Fibroblast of skin of scalp (primary cell): ENCODE data around the gene PTPRN2.
"Not testable (repeated sequence)": the region's sequence is repeated elsewhere in the genome, so short reads cannot be mapped to it uniquely, and the experiment has no call there.

Experiments used
- DNase-seq: peaks from one replicate; pipeline ENCODE4 v3.0.0-alpha.2; 2013

PTPRN2 gene

DNA sequence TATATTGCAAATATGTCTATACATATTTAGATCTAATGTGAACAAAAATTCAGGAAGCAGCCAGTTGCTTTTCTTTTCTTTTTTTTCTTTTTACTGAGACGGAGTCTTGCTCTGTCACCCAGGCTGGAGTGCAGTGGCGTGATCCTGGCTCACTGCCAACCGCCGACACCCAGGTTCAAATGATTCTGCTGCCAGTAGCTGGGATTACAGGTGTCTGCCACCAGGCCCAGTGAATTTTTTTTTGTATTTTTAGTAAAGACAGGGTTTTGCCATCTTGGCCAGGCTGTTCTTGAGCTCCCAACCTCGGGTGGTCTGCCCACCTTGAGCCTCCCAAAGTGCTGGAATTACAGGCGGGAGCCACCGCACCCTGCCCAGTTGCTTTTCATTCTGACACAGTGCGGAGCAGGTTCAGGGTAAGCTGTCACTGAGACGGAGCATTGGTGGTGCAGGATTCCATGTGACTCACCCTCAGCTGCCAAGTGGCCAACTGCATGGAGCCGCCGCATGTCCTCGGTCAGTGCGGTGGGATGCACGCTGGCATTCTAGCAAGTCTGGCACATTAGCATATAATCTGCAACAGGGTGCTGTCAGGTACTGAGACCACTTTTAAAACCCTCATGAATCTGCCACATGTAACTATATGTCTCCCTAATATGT lies 888.1 kb downstream of the PTPRN2 start:
- no peak for DNase-seq

DNA sequence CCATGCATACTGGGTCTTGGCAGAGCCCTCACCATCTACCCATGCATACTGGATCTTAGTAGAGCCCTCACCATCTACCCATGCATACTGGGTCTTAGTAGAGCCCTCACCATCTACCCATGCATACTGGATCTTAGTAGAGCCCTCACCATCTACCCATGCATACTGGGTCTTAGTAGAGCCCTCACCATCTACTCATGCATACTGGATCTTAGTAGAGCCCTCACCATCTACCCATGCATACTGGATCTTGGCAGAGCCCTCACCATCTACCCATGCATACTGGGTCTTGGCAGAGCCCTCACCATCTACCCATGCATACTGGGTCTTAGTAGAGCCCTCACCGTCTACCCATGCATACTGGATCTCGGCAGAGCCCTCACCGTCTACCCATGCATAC lies 890.3 kb downstream of the PTPRN2 start:
- DNase-seq, result not testable (repeated sequence)

DNA sequence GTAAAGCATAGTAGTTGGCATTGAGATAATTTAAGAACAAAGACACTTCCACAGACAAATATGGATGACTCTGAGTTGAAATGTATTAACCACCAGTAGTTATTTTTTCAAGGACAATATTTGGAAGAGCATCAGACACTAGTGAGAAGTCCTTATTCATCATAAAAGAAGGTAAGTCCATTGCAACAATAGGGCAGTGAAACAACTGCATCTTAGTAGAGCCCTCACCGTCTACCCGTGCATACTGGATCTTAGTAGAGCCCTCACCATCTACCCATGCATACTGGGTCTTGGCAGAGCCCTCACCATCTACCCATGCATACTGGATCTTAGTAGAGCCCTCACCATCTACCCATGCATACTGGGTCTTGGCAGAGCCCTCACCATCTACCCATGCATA lies 892.0 kb downstream of the PTPRN2 start:
- not testable (repeated sequence) for DNase-seq

DNA sequence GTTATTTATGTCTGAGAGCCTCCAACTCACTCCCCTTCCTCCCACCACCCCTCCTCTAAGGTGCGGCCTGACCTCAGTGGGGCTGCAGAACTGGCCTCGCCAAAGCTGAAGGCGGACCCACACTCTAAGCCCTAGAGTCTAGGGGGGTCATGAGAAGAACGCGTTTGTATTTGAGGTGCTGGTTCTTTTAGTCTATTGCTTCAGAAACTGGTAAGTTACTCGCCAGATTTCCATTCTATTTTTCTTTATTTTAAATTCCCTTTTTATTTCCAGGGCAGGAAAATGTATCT lies 893.3 kb downstream of the PTPRN2 start:
- no peak for DNase-seq

DNA sequence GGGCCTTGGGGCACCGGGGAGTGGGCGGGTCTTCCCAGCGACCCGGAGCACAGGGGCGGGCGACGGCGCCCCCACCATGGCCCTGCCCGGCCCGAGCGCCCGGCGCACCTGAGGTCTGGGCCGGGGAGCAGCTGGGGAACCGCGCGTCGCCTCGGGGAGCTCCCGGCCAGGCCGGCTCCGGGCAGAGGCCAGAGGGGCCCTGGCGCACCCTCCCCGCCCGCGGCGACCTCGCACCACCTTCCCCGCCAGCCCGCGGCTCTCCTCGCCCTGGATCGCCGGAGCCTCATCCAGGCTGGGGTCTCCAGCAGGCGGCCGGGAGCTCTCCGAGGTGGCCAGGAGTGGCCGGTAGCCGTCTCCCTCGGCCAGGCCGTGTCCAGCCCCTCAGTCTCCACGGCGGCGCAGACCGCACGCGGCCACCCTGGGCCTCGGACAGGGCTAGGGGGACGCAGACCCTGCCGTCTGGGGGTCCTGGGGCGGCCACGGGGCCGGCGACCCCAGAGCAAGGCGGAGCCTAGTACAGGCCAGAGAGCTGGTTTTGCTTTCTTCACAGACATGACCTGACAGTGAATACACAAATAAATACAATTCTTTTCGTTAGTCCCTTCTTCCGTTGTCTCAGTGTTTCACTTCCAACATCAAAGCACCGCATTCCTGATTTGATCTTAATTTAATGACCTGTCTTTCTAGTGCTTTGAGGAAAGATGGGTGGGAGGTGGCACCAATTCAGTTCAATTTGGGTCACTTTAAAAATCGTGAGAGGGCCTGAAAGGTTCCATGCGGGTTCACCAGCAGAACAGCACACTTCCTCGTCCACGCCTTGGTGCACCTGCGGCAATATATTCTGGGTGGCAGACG lies 893.9 kb downstream of the PTPRN2 start:
- no peak for DNase-seq

DNA sequence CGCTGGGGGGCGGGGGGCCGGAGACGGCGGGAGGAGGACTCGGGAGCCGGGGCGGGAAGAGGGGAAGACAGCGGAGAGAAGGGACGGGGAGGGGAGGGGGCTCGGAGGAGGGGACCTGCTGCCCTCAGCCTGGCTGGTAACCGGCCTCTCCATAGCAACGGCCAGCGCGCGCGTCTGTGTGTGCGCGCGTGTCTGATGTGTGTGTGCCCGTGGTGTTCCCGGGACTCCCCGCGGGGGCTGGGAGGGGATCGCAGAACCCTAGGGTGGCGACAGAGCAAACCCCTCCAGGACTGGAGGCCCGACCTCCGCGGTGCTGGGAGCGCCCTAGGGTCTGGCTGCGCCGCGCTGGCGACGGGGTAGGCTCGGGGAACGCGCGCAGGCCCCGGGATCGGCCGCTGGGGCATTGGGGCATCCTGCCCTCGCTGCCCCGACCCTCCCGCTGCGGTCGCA lies 894.5 kb downstream of the PTPRN2 start:
- no peak for DNase-seq

DNA sequence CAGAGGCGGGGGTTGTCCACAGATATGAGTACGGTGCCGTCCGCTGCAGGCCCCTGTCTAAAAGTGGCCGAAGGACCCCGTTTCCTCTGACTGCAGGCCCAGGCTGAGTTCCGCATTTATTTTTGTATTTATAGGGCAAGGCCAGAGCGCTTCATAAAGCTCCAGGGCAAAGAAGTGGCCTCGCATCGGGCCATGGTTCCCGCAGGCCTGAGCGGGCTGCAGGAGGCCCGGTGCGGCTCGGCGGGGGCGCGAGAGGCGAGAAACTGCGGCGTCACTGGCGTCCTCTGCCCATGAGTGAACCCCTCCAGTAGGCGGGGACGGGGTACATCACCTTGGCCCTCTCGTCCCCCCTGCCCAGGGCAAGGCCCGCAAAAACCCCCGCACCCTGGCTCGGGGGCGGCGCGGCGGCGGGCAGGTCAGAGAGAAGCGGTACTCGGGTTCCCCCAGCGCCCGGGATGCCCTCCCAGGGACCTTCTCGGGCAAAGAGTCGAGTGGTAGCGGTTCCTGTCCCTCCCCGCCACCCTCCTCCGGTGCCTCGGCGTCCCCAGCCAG lies 895.1 kb downstream of the PTPRN2 start:
- no peak for DNase-seq

DNA sequence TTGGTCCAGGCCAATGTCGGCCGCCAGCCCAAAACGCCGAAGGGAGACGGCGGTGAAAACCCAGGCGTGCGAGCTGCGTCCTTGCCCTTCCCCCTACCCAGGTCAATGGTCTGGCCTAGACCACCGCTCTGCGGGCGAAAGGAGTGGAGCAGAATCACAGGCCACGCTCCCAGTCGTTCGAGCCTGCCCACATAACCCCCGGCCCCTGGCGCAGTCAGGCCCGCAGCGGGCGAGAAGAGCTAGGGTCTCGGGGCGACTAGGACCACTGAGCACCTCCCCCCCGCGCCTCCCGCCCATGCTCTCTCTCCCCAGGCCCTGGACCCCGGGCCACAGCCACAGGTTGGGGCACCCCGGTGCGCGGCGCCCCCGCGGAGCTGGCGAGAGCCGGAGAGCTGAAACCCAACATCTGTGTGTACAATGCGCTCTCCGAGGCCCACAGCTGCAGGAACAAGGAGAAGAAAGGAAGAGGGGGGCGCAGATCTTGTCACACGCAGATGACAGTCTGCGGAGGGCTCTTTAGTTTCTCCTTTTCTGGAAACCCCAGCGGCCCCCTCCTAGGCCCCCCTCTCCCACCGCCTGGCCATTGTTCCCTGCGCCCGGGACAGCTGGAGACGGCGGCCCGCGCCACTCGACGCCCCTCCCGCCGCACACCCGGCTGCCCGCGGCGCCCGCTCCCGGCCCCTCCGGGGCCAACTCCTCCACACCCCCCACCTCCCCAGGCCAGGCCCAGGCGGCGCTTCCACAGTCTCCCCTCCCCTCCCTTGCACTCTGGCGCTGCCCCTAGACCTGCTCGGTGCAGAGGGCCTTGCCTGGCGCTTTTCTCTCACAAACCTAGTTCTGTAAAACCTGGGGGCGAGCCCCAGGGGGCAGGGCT lies 895.8 kb downstream of the PTPRN2 start:
- DNase-seq, result no peak

DNA sequence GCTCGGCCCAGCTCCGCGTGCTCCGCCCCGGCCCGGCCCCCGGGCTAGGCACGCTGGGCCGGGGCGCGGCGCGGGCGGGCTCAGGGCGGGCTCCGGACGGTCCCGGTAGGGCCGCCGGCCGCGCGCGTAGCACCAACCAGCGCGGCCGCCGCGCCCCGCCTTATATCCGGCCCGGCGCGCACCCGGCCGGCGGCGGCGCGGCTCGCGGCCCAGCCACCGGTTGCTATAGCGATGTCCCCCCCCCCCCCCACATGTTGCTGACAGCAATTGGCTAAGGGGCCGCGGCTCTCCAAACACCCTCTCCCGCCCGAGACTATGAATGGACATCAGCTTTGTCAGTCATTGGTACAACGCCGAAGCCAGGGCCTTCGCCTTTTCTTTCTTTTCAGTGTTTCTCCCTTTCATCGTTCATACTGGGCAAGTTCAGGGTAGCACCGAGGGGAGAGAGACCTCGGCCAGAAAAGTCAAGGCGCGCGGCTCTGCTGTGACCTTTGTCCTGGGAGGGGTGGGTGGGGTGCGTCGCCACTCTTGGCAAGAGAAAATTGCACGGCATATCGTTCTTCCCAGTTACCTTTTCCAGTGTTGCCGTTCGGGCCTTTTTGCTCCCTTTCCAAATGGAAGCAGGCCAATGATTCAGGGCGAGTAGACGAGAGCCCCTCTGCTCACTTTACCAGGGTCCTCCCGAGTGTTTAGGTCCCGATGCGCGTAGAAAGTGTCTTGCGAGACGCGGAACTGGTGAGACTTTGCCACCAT lies 896.6 kb downstream of the PTPRN2 start:
- DNase-seq, result peak; percentile 80

DNA sequence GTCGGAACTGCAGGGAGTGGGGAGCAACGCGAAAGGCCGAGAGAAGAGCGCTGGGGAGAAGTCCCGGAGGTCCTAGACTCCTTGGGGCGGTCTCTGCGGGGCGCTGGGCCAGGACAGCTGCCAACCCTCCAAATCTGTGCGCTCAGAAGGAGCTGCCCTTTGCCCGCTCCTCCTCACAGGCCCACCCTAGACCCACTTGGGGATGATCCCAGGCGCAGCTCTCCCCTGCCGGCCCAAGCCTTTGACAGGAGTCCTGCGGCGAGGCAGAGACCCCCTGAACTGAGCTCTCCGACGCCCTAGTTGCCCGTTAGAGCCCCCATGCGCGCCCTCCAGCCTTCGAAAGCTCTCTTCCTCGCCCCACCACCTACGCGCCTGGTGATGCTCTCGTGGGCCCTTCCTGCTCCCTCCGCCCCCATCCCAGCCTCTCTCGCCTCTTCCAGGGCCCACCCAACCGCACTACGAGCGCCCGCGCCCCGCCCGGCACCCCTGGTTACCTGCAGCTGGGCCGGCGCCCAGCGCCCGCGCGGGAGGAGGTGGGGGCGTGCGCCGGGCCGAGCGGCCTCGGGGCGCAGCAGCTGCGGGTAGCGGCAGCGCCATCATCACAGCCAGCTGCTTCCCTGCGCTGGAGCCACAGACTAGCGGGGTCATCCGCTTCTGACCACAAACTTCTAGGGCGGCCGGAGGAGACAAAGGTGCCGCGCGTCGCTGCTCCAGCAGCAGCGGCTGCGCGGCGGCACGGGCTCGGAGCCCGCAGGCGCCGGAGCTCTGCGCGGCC lies 897.4 kb downstream of the PTPRN2 start:
- no peak for DNase-seq

DNA sequence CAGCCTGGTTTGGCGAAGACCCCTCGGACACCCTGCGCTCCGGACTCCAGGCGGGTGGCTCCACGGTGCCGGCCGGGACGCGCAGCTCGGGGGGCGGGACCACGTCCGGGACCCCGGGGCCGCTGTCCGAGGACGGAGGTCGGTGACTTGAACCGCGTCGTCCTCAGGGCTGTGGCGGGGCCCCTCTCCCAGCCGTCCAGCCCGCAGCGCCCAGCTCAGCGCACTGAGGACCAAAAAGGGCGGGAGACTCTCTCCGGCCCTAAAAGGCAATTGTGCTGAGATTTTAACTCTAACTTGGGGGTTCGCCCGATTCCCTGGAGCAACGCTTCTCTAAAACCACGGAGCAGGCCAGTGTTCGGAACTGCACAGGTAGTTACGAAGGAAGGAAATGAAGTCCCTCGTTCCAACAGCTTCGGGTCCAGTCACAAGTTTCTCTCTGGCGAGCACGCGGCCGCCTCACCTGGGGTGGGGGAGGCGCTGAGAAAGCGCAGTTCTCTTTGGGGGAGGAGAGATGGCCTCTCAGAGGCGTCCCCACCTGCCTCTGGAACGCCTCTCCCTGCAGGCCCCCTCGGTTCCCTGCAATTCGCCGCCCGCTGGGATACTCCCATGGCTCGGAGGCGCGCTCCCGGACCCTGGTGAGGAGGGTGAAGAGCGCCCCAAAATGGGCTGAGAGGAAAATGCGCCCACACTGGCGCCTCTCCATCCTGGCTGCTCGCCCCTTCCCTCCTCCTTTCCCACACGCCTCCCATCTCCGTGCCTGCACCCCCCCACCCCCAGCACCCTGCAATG lies 898.2 kb downstream of the PTPRN2 start:
- DNase-seq, result no peak

DNA sequence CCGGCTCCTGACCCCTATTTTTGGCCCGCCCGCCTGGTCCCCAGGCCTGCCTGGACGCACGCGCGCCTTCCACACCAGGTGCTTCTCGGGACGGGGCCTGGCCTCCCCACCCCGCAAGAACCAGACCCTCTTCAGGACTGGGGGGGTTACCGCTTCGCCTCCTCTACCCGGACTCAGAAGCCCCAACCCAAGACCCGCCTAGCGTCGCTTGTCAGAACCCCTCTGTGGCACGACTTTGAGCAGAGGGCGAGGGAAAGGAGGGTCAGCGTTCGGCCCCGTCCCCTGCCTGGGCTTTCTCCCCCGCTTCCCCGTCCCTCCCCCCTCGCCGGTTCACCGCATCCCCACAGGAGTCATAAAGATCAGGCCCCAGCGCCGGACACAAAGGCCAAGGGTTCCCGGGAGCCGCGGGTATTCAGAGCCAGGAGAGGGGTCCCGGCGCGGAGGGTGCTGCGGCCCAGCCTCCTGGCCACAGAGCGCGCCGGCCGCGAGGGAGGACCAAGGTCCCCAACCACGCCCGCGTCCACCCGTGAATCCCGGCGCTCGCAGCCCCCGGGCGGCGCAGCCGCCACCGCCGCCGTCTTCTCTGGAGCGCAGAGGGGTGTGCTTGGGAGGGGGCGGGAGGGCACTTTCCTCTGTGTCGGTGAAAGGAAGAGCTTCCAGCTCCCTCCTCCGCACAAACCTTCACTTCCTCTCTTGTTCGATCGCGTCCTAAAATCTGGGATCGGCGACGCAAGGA lies 898.9 kb downstream of the PTPRN2 start:
- no peak for DNase-seq

DNA sequence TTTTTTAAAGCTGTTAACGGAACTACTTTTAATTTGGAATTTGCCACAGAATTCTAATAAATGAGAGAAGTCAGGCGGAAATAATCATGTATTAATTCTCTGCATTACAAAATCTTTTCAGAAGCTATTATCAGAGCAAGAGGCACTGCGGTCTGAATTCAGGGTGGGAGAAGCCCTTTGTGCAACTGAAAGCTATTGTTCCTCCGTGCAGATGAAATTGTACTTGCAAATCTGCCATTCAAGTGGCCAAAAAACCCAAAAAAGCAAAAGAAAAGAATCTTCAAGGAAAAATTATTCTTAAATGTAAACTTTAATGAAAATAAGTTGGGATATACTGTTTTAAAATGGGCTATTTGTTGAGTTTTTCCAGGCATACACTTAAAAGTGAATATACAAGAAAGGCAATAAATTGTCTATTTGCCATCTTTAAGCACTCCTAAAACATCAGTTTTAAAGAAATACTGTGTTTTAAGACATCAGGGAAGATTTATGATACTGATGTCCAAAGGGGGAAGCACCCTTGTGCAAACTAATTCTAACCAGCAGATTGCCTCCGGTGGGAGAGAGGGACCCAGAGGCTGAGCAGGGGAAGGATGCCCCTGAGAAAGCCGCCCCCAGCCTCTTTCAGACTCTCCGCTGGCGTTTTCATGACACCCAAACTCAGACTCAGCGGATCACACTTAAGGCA lies 899.6 kb downstream of the PTPRN2 start:
- DNase-seq, result no peak

DNA sequence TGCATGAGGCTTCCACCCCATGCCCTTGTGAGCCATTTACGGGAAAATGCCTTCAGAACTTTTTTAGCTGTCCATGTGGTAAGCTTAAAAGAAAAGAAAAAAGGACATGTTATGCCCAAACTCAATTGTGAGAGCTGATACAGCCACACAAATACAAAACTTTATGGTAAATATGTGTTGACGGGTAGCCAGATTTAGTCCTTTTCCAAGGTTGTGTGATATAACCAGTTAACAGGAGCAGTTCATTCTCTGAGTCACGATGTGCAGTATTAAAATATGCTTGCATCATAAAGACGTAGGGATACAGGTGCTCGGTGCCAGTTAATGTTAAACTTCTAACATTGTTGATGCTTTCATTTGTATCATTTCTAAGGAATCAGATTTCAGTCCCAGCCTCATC lies 900.5 kb downstream of the PTPRN2 start:
- no peak for DNase-seq

DNA sequence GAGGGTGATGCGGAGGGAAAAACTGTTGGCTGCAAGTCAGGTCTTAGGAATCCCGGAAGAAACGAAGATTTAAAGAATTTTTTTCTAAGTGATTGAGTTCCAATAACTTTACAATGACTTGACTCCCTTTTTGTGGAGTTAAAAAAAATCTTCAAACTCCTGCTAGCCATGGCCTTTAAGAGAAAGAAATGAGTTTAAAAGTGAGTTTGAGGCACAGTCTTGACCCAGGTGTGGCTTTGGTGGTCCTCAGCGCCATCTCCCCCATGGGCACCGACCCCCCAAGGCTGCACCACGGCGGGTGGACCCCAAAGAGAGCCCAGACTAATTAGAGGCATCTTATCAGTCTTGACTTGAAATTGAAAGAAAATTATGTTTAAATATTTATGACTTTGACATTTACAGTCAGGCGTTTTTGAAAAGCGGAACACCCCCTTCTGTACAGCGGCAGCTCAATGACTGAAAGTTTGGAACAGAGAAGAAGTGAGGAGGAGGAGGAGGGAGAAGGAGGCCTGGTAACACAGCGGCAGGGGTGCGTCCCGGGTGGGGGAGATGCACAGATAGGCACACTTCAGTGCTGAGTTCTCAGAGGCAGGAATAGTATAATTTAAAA lies 901.2 kb downstream of the PTPRN2 start:
- peak; percentile 9 for DNase-seq

DNA sequence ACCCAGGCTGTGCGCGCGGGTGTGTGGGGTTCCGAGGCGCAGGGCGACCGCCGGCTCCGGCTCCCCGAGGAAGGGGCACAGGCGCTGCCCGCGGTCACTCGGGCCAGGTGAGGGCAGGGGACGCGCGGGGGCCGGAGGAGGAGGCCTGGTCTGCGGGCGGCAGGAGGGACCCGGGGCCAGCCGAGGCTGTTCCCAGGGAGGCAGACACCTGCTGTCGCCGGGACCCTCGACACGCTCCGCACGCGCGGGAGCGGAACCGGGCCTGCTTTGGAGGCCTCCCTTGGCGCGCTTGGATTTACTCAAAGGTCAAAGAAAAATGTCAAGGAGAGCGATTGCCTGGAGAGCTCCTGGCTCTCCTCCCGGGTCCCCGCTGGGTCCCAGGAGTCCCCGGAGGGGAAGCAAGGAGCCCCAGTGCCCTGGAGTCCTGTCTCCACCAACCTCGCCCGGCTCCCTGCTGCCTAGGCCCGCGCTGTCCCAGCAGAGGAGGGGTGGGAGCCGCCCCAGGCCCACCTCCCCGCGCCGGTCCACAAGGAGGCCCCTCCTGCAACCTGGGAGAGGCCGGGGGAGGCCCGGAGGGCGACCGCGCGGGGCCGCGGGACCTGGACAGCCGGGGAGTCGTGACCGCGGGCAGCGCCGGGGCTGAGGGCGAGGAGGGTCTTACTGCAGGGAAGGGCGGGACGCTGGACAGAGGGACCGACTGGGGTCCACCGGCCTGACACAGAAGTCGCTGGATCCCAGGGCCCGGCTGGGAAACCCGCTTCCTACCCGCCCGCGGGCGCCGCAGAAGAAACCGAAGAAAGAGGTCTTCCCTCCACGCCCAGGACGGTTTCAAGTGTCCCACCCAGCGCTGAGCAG lies 902.0 kb downstream of the PTPRN2 start:
- DNase-seq, result no peak

DNA sequence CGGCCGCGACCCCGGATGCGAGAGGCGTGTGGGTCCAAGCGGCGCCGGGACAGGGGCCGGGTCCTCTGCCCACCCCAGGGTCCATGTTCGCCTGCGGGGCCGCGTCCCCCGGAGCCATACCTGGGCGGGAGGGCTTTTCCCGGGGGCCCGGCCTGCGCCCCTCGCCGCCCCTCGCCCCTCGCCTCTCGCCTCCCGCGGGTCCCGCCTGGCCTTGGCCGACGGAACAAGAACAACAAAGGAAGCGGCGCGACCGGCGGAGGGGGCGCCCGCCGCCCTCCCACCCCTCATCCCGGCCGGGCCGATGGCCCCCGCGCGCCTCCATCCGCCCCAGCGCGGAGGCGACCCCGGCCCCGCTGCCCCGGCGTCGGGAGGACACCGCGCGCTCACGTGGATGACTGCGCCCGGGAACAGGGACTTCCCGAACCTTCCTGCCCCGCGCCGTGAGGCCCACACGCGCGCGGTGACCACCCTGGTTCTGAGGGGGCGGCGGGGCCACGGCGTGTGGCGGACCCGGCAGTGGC lies 902.7 kb downstream of the PTPRN2 start:
- no peak for DNase-seq
